Mesendoderm (in vitro differentiated cells): ENCODE measurements around the gene CSTB.

Source experiments
- DNase-seq: peaks from one replicate; pipeline ENCODE4 v3.0.0; 2013
- H2AK5ac ChIP-seq: 2 replicates; pipeline ENCODE4 v1.6.1; 2013; ENCODE audit warnings: low read length, inconsistent platforms
- H2BK120ac ChIP-seq: 2 replicates; pipeline ENCODE4 v1.6.1; 2013; ENCODE audit warnings: low read depth, mild to moderate bottlenecking, low read length, moderate library complexity, mixed read lengths
- H2BK15ac ChIP-seq: replicated peaks from 2 replicates; pipeline ENCODE4 v1.6.1; 2013; ENCODE audit warnings: low read depth, mild to moderate bottlenecking, moderate library complexity
- H2BK5ac ChIP-seq: 2 replicates; pipeline ENCODE4 v1.6.1; 2013; ENCODE audit warnings: low read length, inconsistent platforms
- H3K18ac ChIP-seq: 2 replicates; pipeline ENCODE4 v1.6.1; 2013; ENCODE audit warnings: mild to moderate bottlenecking, low read length, mixed read lengths
- H3K23ac ChIP-seq: one replicate; pipeline ENCODE4 v1.6.1; 2013; ENCODE audit warnings: low read length
- H3K27ac ChIP-seq: 2 replicates; pipeline ENCODE4 v1.5.1; 2013; ENCODE audit warnings: low read depth, mild to moderate bottlenecking, inconsistent platforms, low read length, moderate library complexity
- H3K27me3 ChIP-seq: 2 replicates; pipeline ENCODE4 v1.6.1; 2013; ENCODE audit warnings: low read length, control low read depth, mild to moderate bottlenecking, inconsistent platforms; ENCODE audit not compliant: insufficient read depth, poor library complexity
- H3K36me3 ChIP-seq: 2 replicates; pipeline ENCODE4 v1.6.1; 2013; ENCODE audit warnings: low read length, inconsistent platforms; ENCODE audit not compliant: control insufficient read depth, insufficient read depth
- H3K4ac ChIP-seq: one replicate; pipeline ENCODE4 v1.6.1; 2013; ENCODE audit warnings: low read depth, mild to moderate bottlenecking, low read length, moderate library complexity
- H3K4me1 ChIP-seq: 2 replicates; pipeline ENCODE4 v1.6.1; 2013; ENCODE audit warnings: low read depth, low read length, inconsistent platforms; ENCODE audit not compliant: control insufficient read depth
- H3K4me2 ChIP-seq: 2 replicates; pipeline ENCODE4 v1.6.1; 2013; ENCODE audit warnings: low read length
- H3K4me3 ChIP-seq: 2 replicates; pipeline ENCODE4 v1.5.1; 2013; ENCODE audit warnings: mild to moderate bottlenecking, low read length
- H3K56ac ChIP-seq: one replicate; pipeline ENCODE4 v1.6.1; 2013; ENCODE audit warnings: low read length
- H3K79me1 ChIP-seq: 2 replicates; pipeline ENCODE4 v1.6.1; 2013; ENCODE audit warnings: low read length, inconsistent platforms
- H3K79me2 ChIP-seq: 2 replicates; pipeline ENCODE4 v1.6.1; 2013; ENCODE audit warnings: mild to moderate bottlenecking, low read length; ENCODE audit not compliant: control insufficient read depth, insufficient read depth
- H3K9ac ChIP-seq: 2 replicates; pipeline ENCODE4 v1.6.1; 2013; ENCODE audit warnings: low read length, inconsistent platforms
- H4K5ac ChIP-seq: one replicate; pipeline ENCODE4 v1.6.1; 2013; ENCODE audit warnings: low read length
- H4K8ac ChIP-seq: one replicate; pipeline ENCODE4 v1.6.1; 2013; ENCODE audit warnings: low read depth, mild to moderate bottlenecking, control low read depth, low read length, moderate library complexity
- WGBS: extraction: QIAGEN DNeasy Blood & Tissue Kit; methylation state at CpG from one replicate; pipeline ENCODE4 v1.1.7; 2013; ENCODE audit warnings: low lambda C conversion rate, missing lambda C conversion rate; ENCODE audit not compliant: insufficient coverage; ENCODE audit errors: extremely low coverage; 5-methylcytosine and 5-hydroxymethylcytosine counted together

Gene CSTB

DNA sequence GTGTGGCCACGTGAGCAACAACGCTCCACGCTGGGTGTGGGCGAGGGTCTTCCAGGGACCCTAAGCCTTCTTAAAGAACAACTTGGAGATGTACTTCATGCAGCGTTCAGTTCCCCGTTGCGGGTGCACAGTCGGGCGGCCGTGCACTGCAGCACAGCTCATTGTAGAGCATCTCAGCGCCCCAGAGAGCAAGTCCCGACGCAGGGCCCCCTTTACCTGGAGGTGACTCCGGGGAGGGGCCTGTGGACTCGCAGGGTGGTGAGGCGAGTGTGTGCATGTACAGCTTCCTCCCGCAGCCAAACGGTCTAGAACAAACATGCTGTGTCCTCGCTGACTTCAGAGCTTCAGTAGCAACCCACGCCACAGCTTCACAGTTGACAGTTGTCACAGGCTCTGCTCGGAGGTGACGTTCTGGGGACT lies 32.7 kb upstream of the CSTB start:
- no peak overlapping the region for H3K18ac ChIP-seq
- no peaks in the 10 kb centered on the region for H3K79me2 ChIP-seq
- no peak overlapping the region for H2BK5ac ChIP-seq
- H2AK5ac ChIP-seq = no peak overlapping the region
- H3K27ac ChIP-seq = no peak overlapping the region
- no peaks in the 10 kb centered on the region for H3K27me3 ChIP-seq
- no CpG with 5 or more reads among the region's 22 CpGs for WGBS
- H3K4me2 ChIP-seq = no peak overlapping the region
- H3K4me1 ChIP-seq = no peaks in the 10 kb centered on the region
- H3K79me1 ChIP-seq = no peaks in the 10 kb centered on the region
- no peak overlapping the region for H3K4ac ChIP-seq
- H3K56ac ChIP-seq = no peak overlapping the region
- peaks cover 2% of the 10 kb centered on the region for H3K36me3 ChIP-seq
- H4K5ac ChIP-seq = no peak overlapping the region
- no peak overlapping the region for H3K4me3 ChIP-seq
- H2BK15ac ChIP-seq = no peak overlapping the region
- no peak overlapping the region for H4K8ac ChIP-seq
- DNase-seq = no peak
- H3K9ac ChIP-seq = no peak overlapping the region
- no peak overlapping the region for H3K23ac ChIP-seq
- no peak overlapping the region for H2BK120ac ChIP-seq

DNA sequence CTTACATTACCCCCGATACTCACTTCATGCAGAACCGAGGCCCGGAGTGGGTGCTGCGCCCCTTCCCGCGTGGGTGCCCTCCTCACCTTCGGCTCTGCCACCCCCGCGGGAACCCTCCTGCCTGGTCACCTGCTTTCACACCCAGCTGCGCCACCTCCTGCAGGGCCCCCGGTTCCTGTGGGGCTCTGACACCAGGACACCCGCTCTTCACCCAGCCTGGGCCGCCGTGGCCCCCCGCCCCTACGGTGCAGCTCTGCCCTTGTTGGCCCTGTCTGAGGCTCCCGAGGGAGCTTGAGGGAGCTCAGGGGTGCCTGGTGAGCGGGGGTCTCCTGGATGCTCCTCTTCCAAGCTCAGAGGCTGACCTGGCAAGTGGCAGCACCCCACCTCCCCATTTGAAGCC lies 32.3 kb upstream of the CSTB start:
- H3K79me2 ChIP-seq = no peaks in the 10 kb centered on the region
- no CpG with 5 or more reads among the region's 18 CpGs for WGBS
- DNase-seq = no peak

DNA sequence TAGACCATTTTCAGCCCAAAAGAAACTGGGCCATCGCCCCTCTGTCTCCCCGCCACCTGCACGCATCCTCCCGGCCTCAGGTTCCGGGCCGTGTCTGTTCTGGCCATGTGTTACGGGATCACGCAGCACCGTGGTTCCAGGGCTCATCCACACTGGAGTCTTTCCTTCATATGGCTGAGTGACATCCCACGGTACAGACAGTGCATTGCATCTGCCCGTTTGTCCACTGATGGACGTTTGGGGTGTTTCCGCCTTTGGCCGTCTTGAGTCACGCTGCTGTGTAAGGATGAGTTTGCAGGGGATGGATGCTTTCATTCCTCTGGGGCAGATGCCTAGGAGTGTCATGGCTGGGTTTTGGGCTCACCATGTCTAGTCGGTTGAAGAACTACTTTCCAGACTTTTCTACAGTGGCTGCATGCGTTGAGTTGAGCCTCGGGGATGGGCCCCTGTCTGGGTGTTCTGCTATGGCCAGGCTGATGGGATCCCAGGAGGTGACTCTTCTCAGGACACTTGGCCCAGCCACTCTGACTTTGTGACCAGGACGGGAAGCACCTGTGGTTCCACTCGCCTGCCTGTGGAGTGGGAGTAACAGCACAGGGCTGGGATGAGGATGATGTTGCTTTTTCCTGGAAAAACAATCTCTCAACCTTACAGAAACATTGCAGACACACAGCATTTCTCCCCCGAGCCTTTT lies 30.1 kb upstream of the CSTB start:
- Histone ChIP-seq H3K36me3 (peaks cover 11% of the 10 kb centered on the region), H3K79me1 (no peaks in the 10 kb centered on the region), H3K4ac (no peak overlapping the region), H3K4me1 (no peaks in the 10 kb centered on the region), H2BK15ac (no peak overlapping the region), H3K27me3 (no peaks in the 10 kb centered on the region), H2BK120ac (no peak overlapping the region), H3K79me2 (no peaks in the 10 kb centered on the region), H2AK5ac (no peak overlapping the region), H3K23ac (no peak overlapping the region), H3K27ac (no peak overlapping the region), H4K5ac (no peak overlapping the region), H3K18ac (no peak overlapping the region), H3K4me2 (no peak overlapping the region), H3K9ac (no peak overlapping the region), H4K8ac (no peak overlapping the region), H3K4me3 (no peak overlapping the region), H3K56ac (no peak overlapping the region), H2BK5ac (no peak overlapping the region)
- DNase-seq = no peak
- no CpG with 5 or more reads among the region's 21 CpGs for WGBS

More for the DNA sequence above, 32.3 kb upstream of the CSTB start:
- Histone ChIP-seq H3K18ac (no peak overlapping the region), H2BK120ac (no peak overlapping the region), H3K4me2 (no peak overlapping the region), H3K27ac (no peak overlapping the region), H3K4me1 (no peaks in the 10 kb centered on the region), H3K23ac (no peak overlapping the region), H3K79me1 (no peaks in the 10 kb centered on the region), H4K5ac (no peak overlapping the region), H2AK5ac (no peak overlapping the region), H4K8ac (no peak overlapping the region), H2BK5ac (no peak overlapping the region), H3K9ac (no peak overlapping the region), H3K36me3 (peaks cover 2% of the 10 kb centered on the region), H3K4me3 (no peak overlapping the region), H2BK15ac (no peak overlapping the region), H3K56ac (no peak overlapping the region), H3K27me3 (no peaks in the 10 kb centered on the region), H3K4ac (no peak overlapping the region)

DNA sequence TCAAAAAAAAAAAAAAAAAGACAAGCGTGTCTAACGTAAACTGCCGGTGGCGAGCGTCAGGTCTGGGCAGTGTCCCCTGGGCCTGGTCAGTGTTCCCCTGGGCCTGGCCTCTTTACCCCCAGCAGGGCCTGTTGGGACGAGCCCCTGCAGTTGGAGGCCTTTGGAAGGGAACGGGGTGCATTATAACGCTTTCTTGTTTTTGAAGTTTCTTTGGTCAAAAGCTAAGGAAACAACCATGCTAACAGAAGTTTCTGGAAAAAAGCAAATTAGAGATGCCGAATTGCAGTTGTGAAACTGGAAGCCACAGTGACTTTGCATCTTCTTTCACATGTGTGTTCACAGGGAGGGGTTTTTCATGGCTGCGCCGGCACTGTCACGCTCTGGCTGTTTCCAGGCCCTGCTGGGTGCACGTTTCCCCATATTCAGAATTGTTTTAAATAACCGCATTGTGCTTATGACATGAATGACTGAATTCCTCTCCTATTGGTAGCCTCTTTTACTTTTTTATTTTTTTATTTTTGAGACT lies 29.2 kb upstream of the CSTB start:
- no peaks in the 10 kb centered on the region for H3K27me3 ChIP-seq
- no peaks in the 10 kb centered on the region for H3K79me1 ChIP-seq
- H3K27ac ChIP-seq = no peak overlapping the region
- H4K8ac ChIP-seq = no peak overlapping the region
- no CpG with 5 or more reads among the region's 14 CpGs for WGBS
- no peak overlapping the region for H3K4me3 ChIP-seq
- no peak overlapping the region for H2BK5ac ChIP-seq
- no peak overlapping the region for H4K5ac ChIP-seq
- peaks cover 13% of the 10 kb centered on the region for H3K36me3 ChIP-seq
- no peak overlapping the region for H3K4ac ChIP-seq
- H3K9ac ChIP-seq = no peak overlapping the region
- no peak overlapping the region for H3K18ac ChIP-seq
- H3K79me2 ChIP-seq = no peaks in the 10 kb centered on the region
- H3K4me1 ChIP-seq = no peaks in the 10 kb centered on the region
- H3K56ac ChIP-seq = no peak overlapping the region
- H3K23ac ChIP-seq = no peak overlapping the region
- H3K4me2 ChIP-seq = no peak overlapping the region
- no peak overlapping the region for H2AK5ac ChIP-seq
- no peak overlapping the region for H2BK120ac ChIP-seq
- H2BK15ac ChIP-seq = no peak overlapping the region
- DNase-seq = no peak

DNA sequence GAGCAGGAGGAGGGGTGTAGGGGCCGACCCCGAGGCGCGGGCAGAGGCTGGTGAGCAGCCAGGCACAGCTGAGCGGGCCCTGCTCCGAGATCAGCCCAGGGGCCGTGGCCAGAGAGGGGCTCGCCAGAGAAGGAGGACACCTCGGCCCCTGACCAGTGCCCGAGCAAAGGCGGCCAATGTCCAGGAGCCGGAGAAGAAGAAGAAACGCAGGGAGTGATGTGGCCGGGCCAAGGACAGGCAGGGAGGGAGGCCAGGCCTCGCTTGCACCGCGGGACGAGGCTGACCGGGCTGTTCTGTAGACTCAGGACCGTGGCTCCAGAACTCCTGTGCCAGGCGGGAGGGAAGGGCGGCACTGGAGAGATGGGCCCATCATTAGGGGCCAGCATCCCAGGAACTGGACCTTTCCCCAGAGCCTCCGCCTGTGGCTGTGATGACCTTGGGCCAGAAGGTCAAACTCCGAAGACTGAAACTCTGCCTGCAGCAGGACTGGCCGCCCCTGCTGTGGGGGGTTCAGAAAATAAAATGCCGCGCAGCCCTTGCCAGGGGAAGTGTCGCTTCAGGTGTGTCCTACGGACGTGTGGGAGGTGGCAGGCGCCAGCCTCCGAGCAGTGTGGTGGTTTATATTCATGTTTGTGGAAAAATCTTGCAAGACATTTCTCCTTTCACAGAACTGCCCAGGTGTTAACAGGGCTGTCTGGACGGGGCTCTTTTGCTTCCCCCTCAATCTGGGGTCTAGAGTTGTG lies 27.6 kb upstream of the CSTB start:
- Histone ChIP-seq H2BK5ac (no peak overlapping the region), H2BK15ac (no peak overlapping the region), H3K27ac (no peak overlapping the region), H3K56ac (no peak overlapping the region), H3K4me2 (no peak overlapping the region), H3K79me1 (no peaks in the 10 kb centered on the region), H3K4me3 (no peak overlapping the region), H3K36me3 (peaks cover 17% of the 10 kb centered on the region), H4K8ac (no peak overlapping the region), H3K79me2 (no peaks in the 10 kb centered on the region), H3K4me1 (no peaks in the 10 kb centered on the region), H3K4ac (no peak overlapping the region), H2BK120ac (no peak overlapping the region), H3K18ac (no peak overlapping the region), H3K27me3 (no peaks in the 10 kb centered on the region), H3K23ac (no peak overlapping the region), H2AK5ac (no peak overlapping the region), H3K9ac (no peak overlapping the region), H4K5ac (no peak overlapping the region)
- WGBS = no CpG with 5 or more reads among the region's 33 CpGs
- DNase-seq = no peak
